Lower lobe of right lung (tissue), 2 donors: ENCODE measurements around the gene TIAM1. TPM values are rescaled to one million over a fixed set of nuclear protein-coding genes. Genes with fewer than 3 reads are reported as not detected.

Experiments used
- ATAC-seq, 2 donors: fragments of 200-7000 bp; cut with Tn5 transposase; one replicate each; pipeline ENCODE4 v1.9.1; 2020 to 2022; ENCODE audit warnings: mild to moderate bottlenecking in 2 of 2, moderate library complexity in 2 of 2
- DNase-seq: peaks from one replicate; pipeline ENCODE4 v3.0.0-alpha.2; 2020
- H3K27ac ChIP-seq: fragments of 200-600 bp; one replicate; pipeline ENCODE4 v1.8.0; 2022
- H3K27me3 ChIP-seq: fragments of 200-600 bp; one replicate; pipeline ENCODE4 v1.8.0; 2022; ENCODE audit warnings: low read depth
- H3K36me3 ChIP-seq: fragments of 200-600 bp; one replicate; pipeline ENCODE4 v1.8.0; 2022; ENCODE audit warnings: mild to moderate bottlenecking
- H3K4me1 ChIP-seq: fragments of 200-600 bp; one replicate; pipeline ENCODE4 v1.8.0; 2022
- H3K4me3 ChIP-seq: fragments of 200-600 bp; one replicate; pipeline ENCODE4 v1.8.0; 2022; ENCODE audit warnings: mild to moderate bottlenecking
- H3K9me3 ChIP-seq: fragments of 200-600 bp; one replicate; pipeline ENCODE4 v1.8.0; 2022
- CTCF ChIP-seq: fragments of 200-600 bp; IDR thresholded peaks from one replicate; pipeline ENCODE4 v1.8.0; 2022; ENCODE audit warnings: antibody characterized with exemption, mild to moderate bottlenecking
- intact Hi-C: fragments of 100-400 bp; cut with DNase I; formaldehyde crosslinking; loops from one replicate; pipeline ENCODE4 v1.11.0; 2022
- total RNA-seq: library from RNA; stranded (reverse); fragmentation: NEBNext Ultra II Directional; extraction: Animal tissue kit (Norgen Biotek cat#: 25700); gene quantifications from one replicate; pipeline ENCODE4 v1.2.1, GENCODE V29; 2021
- donor health status: DM: no; HTN: yes; CAD: no; lungs with severe emphysema.

TIAM1 gene
- total RNA-seq, 1 donor from 2014 or later, result 45.5 TPM

GRCh38 chr21:31288191-31288590 lies 55.9 kb downstream of the TIAM1 start:
- Histone ChIP-seq H3K36me3 (no peaks in the 10 kb centered on the region), H3K4me3 (no peak overlapping the region), H3K4me1 (no peaks in the 10 kb centered on the region), H3K27ac (no peak overlapping the region), H3K9me3 (no peaks in the 10 kb centered on the region), H3K27me3 (no peaks in the 10 kb centered on the region)
- DNase-seq (no peak), ATAC-seq (no peak)
- intact Hi-C loops, result no loop called here
- TF ChIP-seq CTCF, result no peak

DNA sequence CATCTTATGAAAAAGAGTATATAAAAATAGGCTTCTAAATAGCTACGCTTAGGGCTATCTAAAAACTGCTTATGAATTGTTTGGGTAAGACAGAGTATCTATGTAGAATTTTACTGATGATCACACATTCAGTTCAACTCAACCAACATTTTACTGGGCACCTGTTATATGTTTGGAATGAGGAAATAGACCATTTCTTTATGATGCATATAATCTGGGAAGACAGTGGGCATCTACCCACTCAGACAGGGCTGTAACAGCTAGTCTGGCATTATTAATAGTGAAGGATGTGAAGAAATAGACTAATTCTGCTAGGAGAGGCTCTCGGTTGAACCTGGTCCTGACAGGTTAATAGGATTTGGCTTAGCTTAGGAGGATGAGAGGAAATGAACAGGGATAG lies 56.9 kb downstream of the TIAM1 start:
- H3K27ac ChIP-seq, result no peak overlapping the region
- H3K4me3 ChIP-seq, result no peak overlapping the region
- intact Hi-C loops, result no loop called here
- no peaks in the 10 kb centered on the region for H3K36me3 ChIP-seq
- DNase-seq (no peak), ATAC-seq (no peak)
- no peaks in the 10 kb centered on the region for H3K27me3 ChIP-seq
- H3K9me3 ChIP-seq, result no peaks in the 10 kb centered on the region
- no peak for TF ChIP-seq CTCF
- no peaks in the 10 kb centered on the region for H3K4me1 ChIP-seq

GRCh38 chr21:31286621-31287020 lies 57.4 kb downstream of the TIAM1 start:
- intact Hi-C loops, result no loop called here
- ATAC-seq (no peak), DNase-seq (no peak)
- TF ChIP-seq CTCF, result no peak
- no peaks in the 10 kb centered on the region for H3K9me3 ChIP-seq
- H3K4me3 ChIP-seq, result no peak overlapping the region
- H3K27me3 ChIP-seq, result no peaks in the 10 kb centered on the region
- H3K4me1 ChIP-seq, result no peaks in the 10 kb centered on the region
- H3K27ac ChIP-seq, result no peak overlapping the region
- H3K36me3 ChIP-seq, result no peaks in the 10 kb centered on the region

DNA sequence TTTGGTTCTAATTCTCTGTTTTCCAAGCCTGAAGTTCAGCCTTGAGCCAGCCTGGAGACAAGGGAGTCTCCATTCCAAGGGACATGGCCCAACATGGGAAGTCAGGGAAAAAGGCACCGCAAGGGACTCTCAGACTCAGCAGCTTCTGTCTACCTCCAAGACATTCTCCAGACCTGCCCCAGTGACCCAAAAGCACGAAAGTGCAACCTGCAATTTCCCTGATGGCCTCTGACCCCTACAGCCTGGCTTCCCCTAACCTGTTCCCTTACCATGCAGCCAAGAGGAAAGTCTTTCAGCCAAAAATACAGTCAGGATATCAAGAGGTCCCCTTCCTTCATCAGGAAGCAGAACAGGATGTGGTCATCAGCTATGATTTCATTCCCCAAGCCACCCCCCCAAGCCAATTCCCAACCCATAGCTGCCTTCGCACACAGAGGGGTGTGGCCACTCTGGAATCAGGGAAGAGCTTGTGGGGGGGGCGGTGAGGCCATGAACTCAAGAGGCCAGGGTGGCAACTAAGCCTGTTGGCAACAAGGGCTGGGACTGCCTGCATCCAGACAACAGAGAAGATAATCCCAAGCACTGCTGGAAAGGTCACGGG lies 59.2 kb downstream of the TIAM1 start:
- Histone ChIP-seq H3K27ac (no peak overlapping the region), H3K4me3 (no peak overlapping the region), H3K9me3 (no peaks in the 10 kb centered on the region), H3K4me1 (no peaks in the 10 kb centered on the region), H3K36me3 (no peaks in the 10 kb centered on the region), H3K27me3 (no peaks in the 10 kb centered on the region)
- intact Hi-C loops, result no loop called here
- DNase-seq, result no peak
- ATAC-seq, result peak in 1 of 2 donors; percentile 13
- no peak for TF ChIP-seq CTCF

GRCh38 chr21:31283025-31283424 lies 61.0 kb downstream of the TIAM1 start:
- no peak for TF ChIP-seq CTCF
- Histone ChIP-seq H3K4me3 (no peak overlapping the region), H3K27me3 (no peaks in the 10 kb centered on the region), H3K27ac (no peak overlapping the region), H3K4me1 (no peaks in the 10 kb centered on the region), H3K36me3 (no peaks in the 10 kb centered on the region), H3K9me3 (no peaks in the 10 kb centered on the region)
- DNase-seq, result no peak
- intact Hi-C loops, result no loop called here
- no peak for ATAC-seq
